ENCODE results near the gene PURB.

Gene PURB

GRCh38 chr7:44906965-44907364, 21.6 kb upstream of the PURB start:
- no peak overlapping the region for H3K4me3 ChIP-seq (ENCODE audit: low read depth, low read length)
- peak; percentile 52 for DNase-seq (ENCODE audit: low read depth)
- TF ChIP-seq CTCF (IDR thresholded peaks at IDR 0.05; ENCODE audit: insufficient read depth, low read depth, low read length, missing control alignments): no peak

GRCh38 chr7:44905002-44905635, 19.8 kb upstream of the PURB start:
- no peak for DNase-seq (ENCODE audit: low read depth)
- no peak for TF ChIP-seq CTCF (IDR thresholded peaks at IDR 0.05; ENCODE audit: insufficient read depth, low read depth, low read length, missing control alignments)
- H3K4me3 ChIP-seq (ENCODE audit: low read depth, low read length): no peak overlapping the region

- no peak for DNase-seq (ENCODE audit: low read depth)
- H3K4me3 ChIP-seq (ENCODE audit: low read depth, low read length): no peak overlapping the region
- TF ChIP-seq CTCF (IDR thresholded peaks at IDR 0.05; ENCODE audit: insufficient read depth, low read depth, low read length, missing control alignments): no peak
Measured at GRCh38 chr7:44899443-44899842, 14.1 kb upstream of the PURB start.

- no peak for TF ChIP-seq CTCF (IDR thresholded peaks at IDR 0.05; ENCODE audit: insufficient read depth, low read depth, low read length, missing control alignments)
- no peak for DNase-seq (ENCODE audit: low read depth)
- no peak overlapping the region for H3K4me3 ChIP-seq (ENCODE audit: low read depth, low read length)
Measured at GRCh38 chr7:44898039-44898438, 12.7 kb upstream of the PURB start.

GRCh38 chr7:44897309-44897708, 12.0 kb upstream of the PURB start:
- no peak for DNase-seq (ENCODE audit: low read depth)
- TF ChIP-seq CTCF (IDR thresholded peaks at IDR 0.05; ENCODE audit: insufficient read depth, low read depth, low read length, missing control alignments): no peak
- no peak overlapping the region for H3K4me3 ChIP-seq (ENCODE audit: low read depth, low read length)

- DNase-seq (ENCODE audit: low read depth): no peak
- TF ChIP-seq CTCF (IDR thresholded peaks at IDR 0.05; ENCODE audit: insufficient read depth, low read depth, low read length, missing control alignments): no peak
Measured at GRCh38 chr7:44894888-44895580, 9.7 kb upstream of the PURB start.

More at GRCh38 chr7:44894888-44895580, 9.7 kb upstream of the PURB start:
- H3K4me3 ChIP-seq (ENCODE audit: low read depth, low read length): no peak overlapping the region
